ENCODE data around the gene ZSCAN10. TPM values are rescaled to one million over a fixed set of nuclear protein-coding genes. Genes with fewer than 3 reads are reported as not detected.

The ZSCAN10 gene
- total RNA-seq, 1 experiment from 2014 or later = 207 TPM

DNA sequence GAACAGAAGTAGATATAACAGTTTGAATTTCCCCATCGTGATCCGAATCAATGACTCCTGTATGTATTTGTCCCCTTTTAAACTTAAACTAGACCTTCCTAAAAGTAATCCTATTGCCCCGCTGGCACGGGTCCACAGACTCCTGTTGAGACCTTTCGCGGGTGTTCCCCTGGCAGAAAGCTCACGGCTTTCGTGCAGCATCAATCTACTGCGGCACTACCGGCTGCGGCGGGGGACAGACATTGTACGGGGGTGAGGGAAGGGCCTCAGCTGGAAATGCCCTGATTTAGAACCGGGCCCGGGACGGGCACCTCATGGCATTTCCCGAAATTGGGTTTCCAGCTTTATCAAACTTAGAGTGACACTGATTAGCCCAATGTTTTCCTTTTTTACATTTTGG lies 19.1 kb downstream of the ZSCAN10 start:
- Mint-ChIP-seq H3K4me1 (peaks cover 13 to 15% of the 10 kb centered on the region in 2 experiments), H3K27me3 (ENCODE audit: low read depth) (peaks cover 4% of the 10 kb centered on the region), H3K36me3 (ENCODE audit: insufficient read depth in 1 of 3, low read depth in 3 of 3) (peaks cover 0 to 24% (median 3%) of the 10 kb centered on the region in 3 experiments; a peak in 3 of 7 replicates), H3K9me3 (no peaks in the 10 kb centered on the region), H3K4me3 (no peak overlapping the region), H3K27ac (no peak overlapping the region)
- H3K9me3 ChIP-seq (ENCODE audit: control insufficient read depth, low read depth, low read length) = no peaks in the 10 kb centered on the region
- H2BK12ac ChIP-seq (ENCODE audit: insufficient read length, low read depth, low read length) = no peak overlapping the region
- H3K23me2 ChIP-seq (ENCODE audit: insufficient read length, low read depth, low read length, poor library complexity, severe bottlenecking) = no peaks in the 10 kb centered on the region
- no peaks in the 10 kb centered on the region for H4K20me1 ChIP-seq (ENCODE audit: control insufficient read depth, insufficient read depth, insufficient read length)
- TF ChIP-seq, protein P1, sequence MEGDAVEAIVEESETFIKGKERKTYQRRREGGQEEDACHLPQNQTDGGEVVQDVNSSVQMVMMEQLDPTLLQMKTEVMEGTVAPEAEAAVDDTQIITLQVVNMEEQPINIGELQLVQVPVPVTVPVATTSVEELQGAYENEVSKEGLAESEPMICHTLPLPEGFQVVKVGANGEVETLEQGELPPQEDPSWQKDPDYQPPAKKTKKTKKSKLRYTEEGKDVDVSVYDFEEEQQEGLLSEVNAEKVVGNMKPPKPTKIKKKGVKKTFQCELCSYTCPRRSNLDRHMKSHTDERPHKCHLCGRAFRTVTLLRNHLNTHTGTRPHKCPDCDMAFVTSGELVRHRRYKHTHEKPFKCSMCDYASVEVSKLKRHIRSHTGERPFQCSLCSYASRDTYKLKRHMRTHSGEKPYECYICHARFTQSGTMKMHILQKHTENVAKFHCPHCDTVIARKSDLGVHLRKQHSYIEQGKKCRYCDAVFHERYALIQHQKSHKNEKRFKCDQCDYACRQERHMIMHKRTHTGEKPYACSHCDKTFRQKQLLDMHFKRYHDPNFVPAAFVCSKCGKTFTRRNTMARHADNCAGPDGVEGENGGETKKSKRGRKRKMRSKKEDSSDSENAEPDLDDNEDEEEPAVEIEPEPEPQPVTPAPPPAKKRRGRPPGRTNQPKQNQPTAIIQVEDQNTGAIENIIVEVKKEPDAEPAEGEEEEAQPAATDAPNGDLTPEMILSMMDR (conservative IDR thresholded peaks at IDR 0.05) = no peak
- H2BK15ac ChIP-seq (ENCODE audit: low read depth, low read length) = no peak overlapping the region
- H2AFZ ChIP-seq (ENCODE audit: low read length) = no peak overlapping the region
- no peaks in the 10 kb centered on the region for H3K4me1 ChIP-seq (ENCODE audit: insufficient read depth, low read length)
- no peak overlapping the region for H2BK20ac ChIP-seq (ENCODE audit: low read depth, low read length, poor library complexity, severe bottlenecking)
- no peak overlapping the region for H4K91ac ChIP-seq (ENCODE audit: insufficient read length, low read depth, low read length)
- H3K27ac ChIP-seq (ENCODE audit: insufficient read length, low read depth, low read length) = no peak overlapping the region
- H3K9ac ChIP-seq (ENCODE audit: extremely low read depth, insufficient read length, low read length) = no peak overlapping the region
- no peak overlapping the region for H3K4ac ChIP-seq (ENCODE audit: low read depth, low read length)
- H3T11ph ChIP-seq (ENCODE audit: low read length) = no peak overlapping the region
- no CpG with 5 or more reads among the region's 17 CpGs for WGBS (ENCODE audit: extremely low coverage, insufficient read length, low lambda C conversion rate)
- H2AK5ac ChIP-seq (ENCODE audit: insufficient read length, low read length) = no peak overlapping the region
- H3K14ac ChIP-seq (ENCODE audit: insufficient read depth, low read length) = no peak overlapping the region
- H3K4me2 ChIP-seq (ENCODE audit: insufficient read depth, insufficient read length, low read length) = no peak overlapping the region
- no peaks in the 10 kb centered on the region for H3K27me3 ChIP-seq (ENCODE audit: insufficient read depth, low read length)
- H3K23ac ChIP-seq (ENCODE audit: insufficient read length, low read depth, low read length) = no peak overlapping the region
- H3K79me2 ChIP-seq (ENCODE audit: insufficient read depth, low read length) = no peaks in the 10 kb centered on the region
- no peak overlapping the region for H3K18ac ChIP-seq (ENCODE audit: insufficient read length, low read depth, low read length)
- no peak overlapping the region for H2BK5ac ChIP-seq (ENCODE audit: insufficient read length, low read length)
- H2BK120ac ChIP-seq (ENCODE audit: low read depth, low read length, poor library complexity, severe bottlenecking) = no peak overlapping the region
- H3K79me1 ChIP-seq (ENCODE audit: insufficient read depth, low read depth, low read length, poor library complexity, severe bottlenecking) = no peaks in the 10 kb centered on the region
- no peak overlapping the region for H4K8ac ChIP-seq (replicated peaks; ENCODE audit: insufficient read length, low read depth, low read length)
- H4K5ac ChIP-seq (ENCODE audit: insufficient read length, low read depth, low read length) = no peak overlapping the region
- DNase-seq = no peak
- no peak overlapping the region for H3K56ac ChIP-seq (ENCODE audit: insufficient read length, low read depth, low read length)

Measured in H9 (cell line).